ENCODE data around the gene RAB31.

The RAB31 gene

GRCh38 chr18:9694174-9694573 is 13.9 kb upstream of the RAB31 start:
- no peak for DNase-seq

- no peak for DNase-seq
Observed at GRCh38 chr18:9694952-9695495, 13.1 kb upstream of the RAB31 start.

- DNase-seq, result no peak
Observed at GRCh38 chr18:9695605-9696004, 12.5 kb upstream of the RAB31 start.

- no peak for DNase-seq
Observed at GRCh38 chr18:9696112-9696511, 12.0 kb upstream of the RAB31 start.

GRCh38 chr18:9696701-9697100 is 11.4 kb upstream of the RAB31 start:
- DNase-seq, result no peak

GRCh38 chr18:9697121-9697520 is 11.0 kb upstream of the RAB31 start:
- DNase-seq, result no peak

GRCh38 chr18:9698497-9698896 is 9.6 kb upstream of the RAB31 start:
- DNase-seq, result no peak

GRCh38 chr18:9700261-9700796 is 7.8 kb upstream of the RAB31 start:
- no peak for DNase-seq

- no peak for DNase-seq
Observed at GRCh38 chr18:9701609-9702349, 6.3 kb upstream of the RAB31 start.

- DNase-seq, result no peak
Observed at GRCh38 chr18:9704233-9705118, 3.6 kb upstream of the RAB31 start.

- DNase-seq, result no peak
Observed at GRCh38 chr18:9705183-9705829, 2.8 kb upstream of the RAB31 start.

GRCh38 chr18:9706081-9706935 is 1.8 kb upstream of the RAB31 start:
- no peak for DNase-seq

GRCh38 chr18:9707381-9708056 is 582 bp upstream of the RAB31 start:
- no peak for DNase-seq

- no peak for DNase-seq
Observed at GRCh38 chr18:9708434-9709303, 568 bp downstream of the RAB31 start.

GRCh38 chr18:9709304-9709877 is 1.3 kb downstream of the RAB31 start:
- DNase-seq, result no peak

- DNase-seq, result no peak
Observed at GRCh38 chr18:9710037-9710436, 1.9 kb downstream of the RAB31 start.

GRCh38 chr18:9711361-9712129 is 3.4 kb downstream of the RAB31 start:
- no peak for DNase-seq

GRCh38 chr18:9712130-9712577 is 4.1 kb downstream of the RAB31 start:
- no peak for DNase-seq

GRCh38 chr18:9712611-9713010 is 4.5 kb downstream of the RAB31 start:
- no peak for DNase-seq
